Endothelial cell of umbilical vein (primary cell): ENCODE data around the gene PLA2G2D. TPM values are rescaled to one million over a fixed set of nuclear protein-coding genes. Genes with fewer than 3 reads are reported as not detected.

Experiments used
- BruUV-seq: library from RNA; stranded (reverse); fragments of 400-500 nt; replicated peaks from 2 replicates; lab custom pipeline; 2021; lab: Mats Ljungman, UMichigan
- CTCF ChIA-PET: fragments of 300-600, 350-600 bp; sonication (Branson Sonifier 250); formaldehyde crosslinking; loops from one replicate; lab custom pipeline; 2021; ENCODE audit warnings: antibody characterized with exemption, inconsistent platforms; lab: Charles Lee
- POLR2A ChIA-PET: fragments of 300-600, 350-600 bp; sonication (Branson Sonifier 250); formaldehyde crosslinking; loops from one replicate; lab custom pipeline; 2021; ENCODE audit warnings: antibody characterized with exemption, inconsistent platforms; lab: Charles Lee
- DNase-seq: peaks from one replicate; pipeline ENCODE4 v3.0.0-alpha.2; 2011; ENCODE audit warnings: low read depth, low spot score
- FAIRE-seq: peaks from 2 replicates; lab custom pipeline; 2011; peaks lifted over from hg19 to GRCh38; lab: Jason Lieb, UNC
- H2AFZ ChIP-seq: 2 replicates; pipeline ENCODE4 v1.6.0; 2012; ENCODE audit warnings: low read depth, low read length, control low read depth, inconsistent platforms
- H3K27ac ChIP-seq: 2 replicates; pipeline ENCODE4 v1.5.1; 2011; ENCODE audit warnings: low read depth, mild to moderate bottlenecking, control low read depth, low read length, moderate library complexity; ENCODE audit not compliant: insufficient read depth
- H3K27me3 ChIP-seq, 2 experiments: 2 replicates each; pipeline versions ENCODE4 v1.6.0 to v1.6.1; 2011; ENCODE audit warnings: low read length in 2 of 2, mixed read lengths in 1 of 2; ENCODE audit not compliant: control insufficient read depth in 2 of 2, insufficient read depth in 2 of 2
- H3K36me3 ChIP-seq, 2 experiments: 2 replicates in 1 of 2; 3 replicates in 1 of 2; pipeline ENCODE4 v1.5.1; 2011; ENCODE audit warnings: low read length in 2 of 2, mild to moderate bottlenecking in 1 of 2, moderate library complexity in 1 of 2; ENCODE audit not compliant: control insufficient read depth in 2 of 2, insufficient read depth in 2 of 2; ENCODE audit errors: extremely low read depth in 1 of 2
- H3K4me1 ChIP-seq: 3 replicates; pipeline ENCODE4 v1.5.1; 2011; ENCODE audit warnings: mild to moderate bottlenecking, low read length; ENCODE audit not compliant: control insufficient read depth, insufficient read depth; ENCODE audit errors: extremely low read depth
- H3K4me2 ChIP-seq: 2 replicates; pipeline ENCODE4 v1.6.1; 2011; ENCODE audit warnings: low read length, control low read depth, mixed read lengths; ENCODE audit not compliant: insufficient read depth
- H3K4me3 ChIP-seq, 3 experiments: fragments of 200-600 bp in 1 of 3; sonication (generic), shearing (Covaris generic) in 1 of 3; replicated peaks in 1 of 3; 2 replicates each; pipeline ENCODE4 v1.5.1; 2011 to 2016; ENCODE audit warnings: control low read depth in 3 of 3, low read length in 3 of 3, mild to moderate bottlenecking in 2 of 3, inconsistent platforms in 1 of 3, low read depth in 1 of 3, moderate library complexity in 1 of 3; ENCODE audit not compliant: insufficient read depth in 1 of 3
- H3K79me2 ChIP-seq: 2 replicates; pipeline ENCODE4 v1.6.0; 2012; ENCODE audit warnings: low read length, inconsistent platforms; ENCODE audit not compliant: control insufficient read depth, insufficient read depth
- H3K9ac ChIP-seq: replicated peaks from 2 replicates; pipeline ENCODE3; 2011; ENCODE audit warnings: low read length, control low read depth; ENCODE audit not compliant: insufficient read depth; ENCODE audit errors: extremely low read depth
- H3K9me1 ChIP-seq: replicated peaks from 3 replicates; pipeline ENCODE4 v1.6.0; 2011; ENCODE audit warnings: mild to moderate bottlenecking, low read length; ENCODE audit not compliant: control insufficient read depth, insufficient read depth; ENCODE audit errors: extremely low read depth
- H3K9me3 ChIP-seq: replicated peaks from 2 replicates; pipeline ENCODE4 v1.5.1; 2012; ENCODE audit warnings: low read length, inconsistent platforms; ENCODE audit not compliant: control insufficient read depth, insufficient read depth
- H4K20me1 ChIP-seq: replicated peaks from 2 replicates; pipeline ENCODE3; 2011; ENCODE audit warnings: mild to moderate bottlenecking, low read length; ENCODE audit not compliant: control insufficient read depth, insufficient read depth; ENCODE audit errors: extremely low read depth
- CTCF ChIP-seq, 2 donors: IDR thresholded peaks; 1 replicate in 1 of 2; 2 replicates in 1 of 2; pipeline ENCODE4 v1.5.1; 2011; ENCODE audit warnings: low read length in 2 of 2, mild to moderate bottlenecking in 2 of 2, moderate library complexity in 2 of 2, control low read depth in 1 of 2, inconsistent platforms in 1 of 2, low read depth in 1 of 2; ENCODE audit not compliant: insufficient read depth in 1 of 2; ENCODE audit errors: extremely low read depth in 1 of 2
- FOS ChIP-seq: IDR thresholded peaks from 2 replicates; pipeline ENCODE4 v1.6.1; 2011; ENCODE audit warnings: mild to moderate bottlenecking, low read length, moderate library complexity, borderline replicate concordance; ENCODE audit not compliant: insufficient read depth
- JUN ChIP-seq: IDR thresholded peaks from 2 replicates; pipeline ENCODE4 v1.6.1; 2011; ENCODE audit warnings: borderline replicate concordance, low read depth; ENCODE audit not compliant: insufficient read length, insufficient read depth
- MYC ChIP-seq: IDR thresholded peaks from one replicate; pipeline ENCODE4 v1.6.1; 2011; ENCODE audit warnings: mild to moderate bottlenecking, low read depth, low read length
- POLR2A ChIP-seq: IDR thresholded peaks from 2 replicates; pipeline ENCODE4 v1.6.1; 2012; ENCODE audit warnings: low read depth, mild to moderate bottlenecking, control low read depth, low read length
- POLR2AphosphoS5 ChIP-seq: IDR thresholded peaks from 2 replicates; pipeline ENCODE4 v1.6.1; 2012; ENCODE audit warnings: low read depth, mild to moderate bottlenecking, control low read depth, low read length, moderate library complexity; ENCODE audit not compliant: insufficient read depth
- dilution Hi-C: fragments of 300-500 bp; cut with MboI; formaldehyde crosslinking; loops from one replicate; pipeline ENCODE4 v1.15.0; 2019; ENCODE audit warnings: low sequenced_read_pairs; ENCODE audit not compliant: extremely low pct_ligation_motif_present
- intact Hi-C: fragments of 100-400 bp; cut with micrococcal nuclease; formaldehyde crosslinking; loops from one replicate; pipeline ENCODE4 v1.10.0; 2022
- polyA plus RNA-seq, 4 experiments: library from polyadenylated mRNA; depleted of rRNA in 3 of 4; stranded (reverse) in 3 of 4; unstranded in 1 of 4; fragments of >200 nt; gene quantifications; 2 replicates each; pipeline versions ENCODE4 v1.2.1 to v1.2.3, GENCODE V29; 2011 to 2012; ENCODE audit warnings: missing spikeins in 1 of 4
- total RNA-seq: library from RNA; stranded (reverse); gene quantifications from 2 replicates; pipeline ENCODE4 v1.2.3, GENCODE V29; 2021

PLA2G2D gene
- total and polyA plus RNA-seq, 2 donors (not counting 3 experiments of a cell fraction or from before 2014, with no cell fraction given) = not detected

- CTCF ChIA-PET = interaction anchor here (0.8 to 0.9 kb wide), 2 partner anchors 25 to 27 kb away, joined by 3 to 4 read pairs; no protein-coding TSS in a partner anchor
- POLR2A ChIA-PET = no interaction called here
- no peak overlapping the region for H3K4me3 ChIP-seq
- intact Hi-C loops (no loop called here), dilution Hi-C loops (no loop called here)
- H3K79me2 ChIP-seq = no peaks in the 10 kb centered on the region
- peaks cover 1 to 3% of the 10 kb centered on the region in 2 experiments for H3K27me3 ChIP-seq
- no peak for DNase-seq
- H3K9me1 ChIP-seq = no peaks in the 10 kb centered on the region
- H3K4me2 ChIP-seq = no peak overlapping the region
- no peaks in the 10 kb centered on the region for H3K9me3 ChIP-seq
- no peak for FAIRE-seq
- no peaks in the 10 kb centered on the region for H4K20me1 ChIP-seq
- TF ChIP-seq POLR2AphosphoS5 (no peak), JUN (no peak), CTCF (IDR thresholded peaks at IDR 0.05; ENCODE audit: extremely low read depth in 1 of 2, insufficient read depth in 1 of 2, low read depth in 1 of 2, low read length in 2 of 2) (no peak), MYC (no peak)
- BruUV-seq = no TSS peak
- H3K9ac ChIP-seq = no peak overlapping the region
- no peaks in the 10 kb centered on the region for H3K36me3 ChIP-seq
- no peak overlapping the region for H2AFZ ChIP-seq
- no peaks in the 10 kb centered on the region for H3K4me1 ChIP-seq
- H3K27ac ChIP-seq = no peak overlapping the region
These were observed 5.8 kb upstream of the PLA2G2D start for GRCh38 chr1:20125100-20125499.

GRCh38 chr1:20124456-20125057 is 5.2 kb upstream of the PLA2G2D start:
- Histone ChIP-seq H4K20me1 (no peaks in the 10 kb centered on the region), H3K4me1 (no peaks in the 10 kb centered on the region), H3K27me3 (peaks cover 1 to 3% of the 10 kb centered on the region in 2 experiments), H3K4me3 (no peak overlapping the region), H3K79me2 (no peaks in the 10 kb centered on the region), H3K9ac (no peak overlapping the region), H2AFZ (no peak overlapping the region), H3K4me2 (no peak overlapping the region), H3K9me3 (no peaks in the 10 kb centered on the region), H3K36me3 (no peaks in the 10 kb centered on the region), H3K9me1 (no peaks in the 10 kb centered on the region), H3K27ac (no peak overlapping the region)
- ChIA-PET POLR2A (no interaction called here), CTCF (interaction anchor here (0.8 to 1.3 kb wide), 4 partner anchors 14 to 38 kb away, joined by 3 to 7 read pairs (median 4); no protein-coding TSS in a partner anchor)
- dilution Hi-C loops = no loop called here
- DNase-seq (peak; percentile 65), FAIRE-seq (peak; percentile 55)
- intact Hi-C loops = no loop called here
- TF ChIP-seq FOS (peak; percentile 44), JUN (peak; percentile 51), POLR2A (no peak)
- no TSS peak for BruUV-seq
